Measurements from ENCODE around the gene MORC2.
A peak's percentile ranks its signal among the peaks of the same experiment; 100 is the strongest.

The MORC2 gene

DNA sequence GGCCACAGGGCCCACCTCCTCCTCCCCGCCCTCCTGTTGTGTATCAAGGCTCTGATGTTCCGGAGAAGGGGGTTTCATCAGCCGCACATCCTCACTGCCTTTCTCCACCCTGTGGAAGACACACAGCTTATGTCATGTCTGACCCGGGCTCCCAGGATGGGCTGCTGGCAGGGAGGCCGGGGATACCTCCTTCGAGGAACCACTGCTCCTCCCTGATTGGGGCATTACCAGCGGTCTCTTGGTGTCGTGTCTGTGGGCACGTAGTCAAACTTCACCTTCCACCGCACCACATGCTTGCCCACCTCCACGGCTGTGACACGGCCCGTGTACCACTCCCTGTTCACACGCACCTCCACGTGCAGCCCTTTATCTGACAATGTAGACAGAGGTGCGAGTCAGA, 35.9 kb downstream of the MORC2 start:
- H3K36me3 ChIP-seq (ENCODE audit: control insufficient read depth in 1 of 2, insufficient read depth in 2 of 2, low read length in 2 of 2): peaks cover 75 to 91% of the 10 kb centered on the region in 2 donors
- no peaks in the 10 kb centered on the region for H3K27me3 ChIP-seq (ENCODE audit: low read depth, low read length)
- no peaks in the 10 kb centered on the region for H3K4me1 ChIP-seq (ENCODE audit: control insufficient read depth in 1 of 2, insufficient read depth in 2 of 2, low read length in 2 of 2)
- H3K4me3 ChIP-seq (ENCODE audit: low read depth in 1 of 2, low read length in 2 of 2): no peak overlapping the region
- no peaks in the 10 kb centered on the region for H3K9me3 ChIP-seq (ENCODE audit: control insufficient read depth in 1 of 2, low read length in 2 of 2)
- H3K27ac ChIP-seq (ENCODE audit: low read length): no peak overlapping the region

DNA sequence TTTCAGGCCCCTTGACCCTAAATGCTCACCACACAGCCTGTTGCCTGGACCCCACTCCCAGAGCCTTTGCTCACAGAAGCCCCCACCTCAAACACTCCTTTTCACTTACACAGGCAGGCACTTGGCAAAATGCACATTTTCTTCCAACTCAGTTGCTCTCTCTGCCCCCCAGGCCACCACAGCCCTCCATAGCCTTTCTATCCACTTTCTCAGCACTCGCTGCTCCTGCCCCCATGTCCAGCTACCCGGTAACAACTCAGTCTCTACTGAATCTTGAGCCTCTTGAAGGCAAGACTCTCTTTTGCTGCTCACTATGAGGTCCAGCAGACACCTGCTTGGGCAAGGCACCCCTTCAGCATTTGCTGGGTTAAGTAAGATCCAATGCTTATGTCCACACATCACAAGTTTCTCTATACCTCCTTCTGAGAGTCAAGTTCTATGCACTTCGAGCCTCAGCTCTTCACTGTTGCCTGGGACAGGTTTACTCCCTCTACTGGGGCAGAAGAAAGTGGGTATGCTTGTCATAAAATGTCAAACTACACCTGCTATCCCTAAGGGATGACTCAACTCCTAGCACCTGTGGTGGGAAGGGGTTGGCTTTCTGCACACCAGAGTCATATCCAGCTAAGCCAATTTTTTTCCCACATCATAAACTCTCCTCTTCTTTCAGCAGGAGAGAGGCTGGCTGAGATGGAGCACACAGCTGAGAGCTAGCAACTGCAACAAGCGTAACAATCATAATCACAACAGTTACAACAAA, 36.9 kb downstream of the MORC2 start:
- H3K36me3 ChIP-seq (ENCODE audit: control insufficient read depth in 1 of 2, insufficient read depth in 2 of 2, low read length in 2 of 2): peaks cover 75 to 90% of the 10 kb centered on the region in 2 donors
- no peak overlapping the region for H3K4me3 ChIP-seq (ENCODE audit: low read depth in 1 of 2, low read length in 2 of 2)

DNA sequence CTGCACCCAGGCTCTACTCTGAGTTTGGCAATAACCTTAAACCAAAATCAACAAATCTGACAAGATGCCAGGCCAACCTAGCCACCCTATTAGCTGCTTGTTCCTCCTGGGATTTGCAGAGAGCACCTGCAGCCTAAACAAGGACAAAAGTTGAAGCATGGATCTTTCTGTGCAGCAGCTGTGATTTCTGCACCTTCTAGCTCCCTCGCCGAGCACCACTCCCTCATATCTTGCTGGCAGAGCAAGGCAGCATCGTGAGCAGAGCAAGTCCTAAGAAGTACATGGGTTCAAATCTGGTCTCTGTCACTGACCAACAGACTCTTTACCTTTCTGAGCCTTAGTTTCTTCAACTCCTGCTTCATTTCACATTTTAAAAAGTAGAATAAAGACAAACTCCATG, 38.3 kb downstream of the MORC2 start:
- H3K4me3 ChIP-seq (ENCODE audit: low read depth in 1 of 2, low read length in 2 of 2): no peak overlapping the region
- H3K27ac ChIP-seq (ENCODE audit: low read length): no peak overlapping the region
- H3K36me3 ChIP-seq (ENCODE audit: control insufficient read depth in 1 of 2, insufficient read depth in 2 of 2, low read length in 2 of 2): peaks cover 71 to 88% of the 10 kb centered on the region in 2 donors

More for the DNA sequence above, 36.9 kb downstream of the MORC2 start:
- H3K27me3 ChIP-seq (ENCODE audit: low read depth, low read length): no peaks in the 10 kb centered on the region
- no peaks in the 10 kb centered on the region for H3K4me1 ChIP-seq (ENCODE audit: control insufficient read depth in 1 of 2, insufficient read depth in 2 of 2, low read length in 2 of 2)
- no peaks in the 10 kb centered on the region for H3K9me3 ChIP-seq (ENCODE audit: control insufficient read depth in 1 of 2, low read length in 2 of 2)
- no peak overlapping the region for H3K27ac ChIP-seq (ENCODE audit: low read length)

DNA sequence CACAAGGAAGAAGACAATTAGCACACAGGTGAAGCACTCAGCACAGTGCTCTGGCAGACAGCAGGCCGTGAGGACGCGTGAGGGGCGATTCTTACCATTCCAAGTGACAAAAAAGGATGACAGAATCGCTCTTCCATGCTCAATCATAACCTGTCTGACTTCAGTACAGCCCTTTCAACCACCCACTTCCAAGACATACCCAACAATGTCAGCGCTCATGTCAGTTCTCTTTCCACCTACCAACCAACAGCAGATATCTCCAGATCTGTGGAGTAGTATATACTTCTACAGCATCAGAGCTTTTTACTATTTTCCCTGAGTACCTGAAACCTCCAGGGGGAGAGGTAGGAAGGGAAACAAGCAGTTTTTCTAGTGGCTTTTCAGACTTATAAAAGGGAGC, 40.2 kb downstream of the MORC2 start:
- Histone ChIP-seq H3K27me3 (ENCODE audit: low read depth, low read length) (no peaks in the 10 kb centered on the region), H3K36me3 (ENCODE audit: control insufficient read depth in 1 of 2, insufficient read depth in 2 of 2, low read length in 2 of 2) (peaks cover 57 to 78% of the 10 kb centered on the region in 2 donors), H3K27ac (ENCODE audit: low read length) (no peak overlapping the region), H3K4me3 (ENCODE audit: low read depth in 1 of 2, low read length in 2 of 2) (no peak overlapping the region), H3K4me1 (ENCODE audit: control insufficient read depth in 1 of 2, insufficient read depth in 2 of 2, low read length in 2 of 2) (no peaks in the 10 kb centered on the region), H3K9me3 (ENCODE audit: control insufficient read depth in 1 of 2, low read length in 2 of 2) (no peaks in the 10 kb centered on the region)

More for the DNA sequence above, 38.3 kb downstream of the MORC2 start:
- Histone ChIP-seq H3K27me3 (ENCODE audit: low read depth, low read length) (no peaks in the 10 kb centered on the region), H3K4me1 (ENCODE audit: control insufficient read depth in 1 of 2, insufficient read depth in 2 of 2, low read length in 2 of 2) (no peaks in the 10 kb centered on the region), H3K9me3 (ENCODE audit: control insufficient read depth in 1 of 2, low read length in 2 of 2) (no peaks in the 10 kb centered on the region)

DNA sequence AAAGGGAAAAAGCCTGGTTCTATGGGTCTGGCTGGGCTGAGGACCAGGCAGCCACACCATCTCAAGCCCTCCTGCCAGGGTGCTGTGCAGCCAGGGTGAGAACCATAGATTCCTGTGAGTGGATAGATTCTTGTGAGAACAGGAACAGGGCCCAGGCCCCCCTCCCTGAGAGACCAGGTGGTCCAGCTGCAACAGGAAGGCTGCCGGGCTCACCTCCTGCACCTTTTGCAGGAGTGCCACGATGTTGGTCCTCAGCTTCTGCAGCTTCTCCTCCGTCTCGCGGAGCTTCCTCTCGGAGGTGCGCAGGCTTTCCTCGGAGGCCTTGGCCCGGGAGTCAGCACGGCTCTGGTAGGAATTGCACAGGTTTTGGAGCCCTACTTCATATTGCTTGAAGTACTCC, 40.8 kb downstream of the MORC2 start:
- H3K27me3 ChIP-seq (ENCODE audit: low read depth, low read length): no peaks in the 10 kb centered on the region
- H3K27ac ChIP-seq (ENCODE audit: low read length): no peak overlapping the region
- peaks cover 51 to 72% of the 10 kb centered on the region in 2 donors for H3K36me3 ChIP-seq (ENCODE audit: control insufficient read depth in 1 of 2, insufficient read depth in 2 of 2, low read length in 2 of 2)

DNA sequence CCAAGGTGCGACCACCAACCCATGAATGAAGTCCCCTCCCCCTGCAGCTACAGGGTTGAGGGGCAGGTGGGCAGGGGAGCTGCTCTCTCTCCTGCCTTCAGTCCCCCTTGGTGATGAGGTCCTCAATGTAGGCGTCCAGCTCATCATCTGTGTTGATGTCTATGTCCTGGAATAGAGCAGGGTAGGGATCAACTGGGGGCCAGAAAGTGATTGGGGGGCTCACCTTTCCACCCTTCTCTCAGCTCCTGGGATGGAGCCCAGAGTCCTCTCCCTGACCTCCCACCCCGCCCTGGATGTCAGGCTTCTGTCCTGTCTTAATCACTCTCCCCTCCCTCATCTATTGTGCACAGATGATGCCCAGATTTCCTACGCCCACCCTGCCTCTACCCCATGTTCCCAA, 41.9 kb downstream of the MORC2 start:
- H3K36me3 ChIP-seq (ENCODE audit: control insufficient read depth in 1 of 2, insufficient read depth in 2 of 2, low read length in 2 of 2): peaks cover 40 to 61% of the 10 kb centered on the region in 2 donors
- no peaks in the 10 kb centered on the region for H3K9me3 ChIP-seq (ENCODE audit: control insufficient read depth in 1 of 2, low read length in 2 of 2)
- no peak overlapping the region for H3K27ac ChIP-seq (ENCODE audit: low read length)
- no peak overlapping the region for H3K4me3 ChIP-seq (ENCODE audit: low read depth in 1 of 2, low read length in 2 of 2)
- no peaks in the 10 kb centered on the region for H3K27me3 ChIP-seq (ENCODE audit: low read depth, low read length)
- H3K4me1 ChIP-seq (ENCODE audit: control insufficient read depth in 1 of 2, insufficient read depth in 2 of 2, low read length in 2 of 2): no peaks in the 10 kb centered on the region

More for the DNA sequence above, 40.8 kb downstream of the MORC2 start:
- no peaks in the 10 kb centered on the region for H3K4me1 ChIP-seq (ENCODE audit: control insufficient read depth in 1 of 2, insufficient read depth in 2 of 2, low read length in 2 of 2)
- no peak overlapping the region for H3K4me3 ChIP-seq (ENCODE audit: low read depth in 1 of 2, low read length in 2 of 2)
- no peaks in the 10 kb centered on the region for H3K9me3 ChIP-seq (ENCODE audit: control insufficient read depth in 1 of 2, low read length in 2 of 2)

DNA sequence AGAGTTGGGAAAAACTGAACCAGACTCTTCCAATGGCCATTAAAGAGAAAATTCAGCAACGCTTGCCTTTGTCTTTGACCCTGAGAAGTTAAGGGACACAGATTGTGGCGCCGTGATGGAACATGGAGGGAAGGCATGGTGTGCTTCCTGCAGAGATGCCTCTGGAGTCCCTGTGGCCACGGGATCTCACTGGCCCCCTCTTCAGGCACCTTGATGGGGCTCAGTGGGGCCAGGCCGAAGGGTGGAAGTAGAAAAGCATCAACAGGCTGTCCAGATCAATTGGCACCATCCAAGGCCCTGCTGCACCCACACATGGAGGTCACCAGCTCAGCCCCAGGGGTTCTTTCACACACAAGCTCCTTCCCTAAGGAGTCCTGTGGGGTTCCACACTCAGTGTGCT, 42.9 kb downstream of the MORC2 start:
- Histone ChIP-seq H3K4me3 (ENCODE audit: low read depth in 1 of 2, low read length in 2 of 2) (no peak overlapping the region), H3K36me3 (ENCODE audit: control insufficient read depth in 1 of 2, insufficient read depth in 2 of 2, low read length in 2 of 2) (peaks cover 40 to 51% of the 10 kb centered on the region in 2 donors)

DNA sequence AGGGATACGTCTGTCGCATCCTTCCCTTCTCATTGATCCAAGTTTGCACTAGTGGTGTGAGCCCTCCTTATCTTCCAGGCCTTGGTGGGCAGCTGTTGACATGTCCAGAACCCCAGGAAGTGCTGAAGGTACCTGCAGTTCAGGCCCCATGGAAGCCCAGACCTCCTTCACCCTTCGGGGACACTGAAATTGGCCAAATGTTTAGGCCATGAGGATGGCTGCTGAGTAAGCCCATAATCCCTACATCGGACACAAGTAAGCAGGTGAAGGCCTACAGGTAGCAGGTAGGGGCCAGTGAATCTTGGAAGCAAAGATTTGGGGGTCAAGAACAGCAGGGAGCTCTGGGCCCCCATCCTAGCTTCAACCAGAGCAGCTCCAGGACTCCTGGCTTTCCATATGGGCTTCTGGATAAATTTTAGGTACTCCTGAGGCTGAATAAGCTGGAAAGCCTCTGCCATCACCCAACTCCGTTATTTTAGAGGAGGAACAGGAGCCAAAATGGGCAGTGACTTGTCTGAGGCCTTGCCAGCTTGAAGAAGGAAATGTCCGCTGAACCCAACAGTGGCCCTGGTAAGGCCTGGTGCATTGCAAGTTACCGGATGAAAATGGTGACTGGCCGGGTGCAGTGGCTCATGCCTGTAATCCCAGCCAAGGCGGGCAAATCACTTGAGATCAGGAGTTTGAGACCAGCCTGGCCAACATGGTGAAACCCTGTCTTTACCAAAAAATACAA, 45.2 kb downstream of the MORC2 start:
- Histone ChIP-seq H3K4me3 (ENCODE audit: low read depth in 1 of 2, low read length in 2 of 2) (no peak overlapping the region), H3K36me3 (ENCODE audit: control insufficient read depth in 1 of 2, insufficient read depth in 2 of 2, low read length in 2 of 2) (peaks cover 26 to 35% of the 10 kb centered on the region in 2 donors), H3K27ac (ENCODE audit: low read length) (no peak overlapping the region), H3K4me1 (ENCODE audit: control insufficient read depth in 1 of 2, insufficient read depth in 2 of 2, low read length in 2 of 2) (peaks cover 7 to 12% of the 10 kb centered on the region in 2 donors), H3K27me3 (ENCODE audit: low read depth, low read length) (no peaks in the 10 kb centered on the region), H3K9me3 (ENCODE audit: control insufficient read depth in 1 of 2, low read length in 2 of 2) (no peaks in the 10 kb centered on the region)

More for the DNA sequence above, 42.9 kb downstream of the MORC2 start:
- H3K27ac ChIP-seq (ENCODE audit: low read length): no peak overlapping the region
- H3K27me3 ChIP-seq (ENCODE audit: low read depth, low read length): no peaks in the 10 kb centered on the region
- no peaks in the 10 kb centered on the region for H3K9me3 ChIP-seq (ENCODE audit: control insufficient read depth in 1 of 2, low read length in 2 of 2)
- peaks cover 7 to 9% of the 10 kb centered on the region in 2 donors for H3K4me1 ChIP-seq (ENCODE audit: control insufficient read depth in 1 of 2, insufficient read depth in 2 of 2, low read length in 2 of 2)

DNA sequence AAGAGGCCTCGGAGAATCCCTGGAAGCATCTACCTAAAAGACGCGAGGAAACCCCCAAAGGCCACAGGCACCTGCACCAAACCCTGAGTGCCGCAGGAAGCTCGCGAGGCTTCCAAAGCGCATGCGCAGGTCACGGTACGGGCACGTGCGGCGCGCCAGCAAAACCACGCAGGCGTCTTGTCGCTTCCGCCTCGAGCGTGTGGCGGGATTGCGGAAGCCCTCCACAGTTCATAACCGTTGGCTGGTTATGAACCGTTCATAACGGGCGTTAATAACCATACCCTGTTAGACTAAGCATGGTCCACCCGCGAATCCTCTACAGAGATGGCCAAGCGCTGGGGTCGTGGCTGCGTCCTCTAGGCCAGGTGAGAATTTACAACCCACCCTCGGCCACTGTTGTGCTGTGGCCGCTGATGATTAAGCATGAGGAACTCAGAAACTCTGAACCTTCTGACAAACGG, 46.4 kb downstream of the MORC2 start:
- H3K36me3 ChIP-seq (ENCODE audit: control insufficient read depth in 1 of 2, insufficient read depth in 2 of 2, low read length in 2 of 2): peaks cover 15 to 23% of the 10 kb centered on the region in 2 donors
- H3K4me1 ChIP-seq (ENCODE audit: control insufficient read depth in 1 of 2, insufficient read depth in 2 of 2, low read length in 2 of 2): peaks cover 7 to 12% of the 10 kb centered on the region in 2 donors
- peak overlapping the region; percentile 59 to 72 for H3K4me3 ChIP-seq (ENCODE audit: low read depth in 1 of 2, low read length in 2 of 2)
- no peak overlapping the region for H3K27ac ChIP-seq (ENCODE audit: low read length)
- no peaks in the 10 kb centered on the region for H3K9me3 ChIP-seq (ENCODE audit: control insufficient read depth in 1 of 2, low read length in 2 of 2)
- no peaks in the 10 kb centered on the region for H3K27me3 ChIP-seq (ENCODE audit: low read depth, low read length)

DNA sequence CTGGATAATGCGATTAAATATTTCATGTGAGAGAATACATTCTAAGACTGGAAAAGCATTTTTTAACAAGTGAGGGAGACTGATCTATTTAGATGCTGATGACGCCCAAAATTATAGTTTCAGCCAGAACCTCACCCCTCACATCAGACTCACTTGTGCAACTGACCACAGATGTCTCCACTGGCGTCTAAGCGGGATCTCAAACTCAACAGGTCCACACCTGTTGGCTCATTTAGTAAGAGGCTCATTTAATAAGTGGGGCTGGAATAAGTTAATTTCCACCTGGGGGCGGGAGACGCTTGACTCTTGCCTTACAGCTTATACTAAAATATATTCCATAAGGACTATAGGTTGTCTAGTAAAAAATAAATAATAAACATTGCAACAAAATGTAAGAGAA, 47.5 kb downstream of the MORC2 start:
- H3K36me3 ChIP-seq (ENCODE audit: control insufficient read depth in 1 of 2, insufficient read depth in 2 of 2, low read length in 2 of 2): peaks cover 8 to 17% of the 10 kb centered on the region in 2 donors
- H3K27me3 ChIP-seq (ENCODE audit: low read depth, low read length): no peaks in the 10 kb centered on the region
- H3K4me1 ChIP-seq (ENCODE audit: control insufficient read depth in 1 of 2, insufficient read depth in 2 of 2, low read length in 2 of 2): peaks cover 7 to 12% of the 10 kb centered on the region in 2 donors
- H3K27ac ChIP-seq (ENCODE audit: low read length): no peak overlapping the region
- no peaks in the 10 kb centered on the region for H3K9me3 ChIP-seq (ENCODE audit: control insufficient read depth in 1 of 2, low read length in 2 of 2)
- peak overlapping the region; percentile 59 to 72 for H3K4me3 ChIP-seq (ENCODE audit: low read depth in 1 of 2, low read length in 2 of 2)

DNA sequence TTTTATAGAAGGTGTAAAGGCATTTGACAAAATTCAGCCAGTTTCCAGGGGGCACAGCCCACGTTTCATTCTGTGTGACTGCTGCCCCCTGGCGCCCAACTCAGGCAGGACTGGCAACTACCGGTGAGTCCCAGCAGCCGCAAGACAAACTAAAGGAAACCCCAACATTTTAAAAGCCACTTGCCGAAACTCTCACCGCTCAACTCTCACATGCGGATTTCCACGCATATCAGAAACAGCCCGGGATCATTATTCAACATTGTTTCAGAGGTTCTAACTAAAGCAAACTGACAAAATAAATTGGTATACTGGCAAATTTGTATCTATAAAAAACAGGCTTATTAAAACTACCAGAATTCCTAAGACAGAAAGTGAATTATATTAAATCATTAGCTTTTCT, 48.2 kb downstream of the MORC2 start:
- no peaks in the 10 kb centered on the region for H3K27me3 ChIP-seq (ENCODE audit: low read depth, low read length)
- peaks cover 7 to 12% of the 10 kb centered on the region in 2 donors for H3K4me1 ChIP-seq (ENCODE audit: control insufficient read depth in 1 of 2, insufficient read depth in 2 of 2, low read length in 2 of 2)
- H3K9me3 ChIP-seq (ENCODE audit: control insufficient read depth in 1 of 2, low read length in 2 of 2): peaks cover 0 to 4% of the 10 kb centered on the region in 2 donors
- peaks cover 4 to 10% of the 10 kb centered on the region in 2 donors for H3K36me3 ChIP-seq (ENCODE audit: control insufficient read depth in 1 of 2, insufficient read depth in 2 of 2, low read length in 2 of 2)
- peak overlapping the region in 1 of 2 donors; percentile 72 for H3K4me3 ChIP-seq (ENCODE audit: low read depth in 1 of 2, low read length in 2 of 2)
- H3K27ac ChIP-seq (ENCODE audit: low read length): no peak overlapping the region

All from muscle layer of duodenum (tissue), 2 donors.